Measurements from ENCODE around the gene XYLT1.

The XYLT1 gene

DNA sequence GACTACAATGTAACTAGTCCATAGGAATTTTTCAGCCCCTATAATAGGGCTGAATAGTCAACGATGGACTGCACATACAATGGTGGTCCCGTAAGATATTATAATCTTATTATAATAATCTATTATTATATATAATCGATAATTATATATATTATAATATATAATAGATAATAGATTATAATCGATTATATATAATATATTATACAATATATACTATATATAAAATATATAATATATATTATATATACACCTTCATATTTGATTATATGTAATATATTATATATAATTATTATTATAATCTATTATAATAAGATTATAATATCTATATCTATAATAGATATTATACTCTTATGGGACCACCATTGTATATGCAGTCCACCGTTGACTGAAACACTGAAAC lies 238.8 kb downstream of the XYLT1 start:
- DNase-seq (ENCODE audit: low read depth, low spot score), result no peak

DNA sequence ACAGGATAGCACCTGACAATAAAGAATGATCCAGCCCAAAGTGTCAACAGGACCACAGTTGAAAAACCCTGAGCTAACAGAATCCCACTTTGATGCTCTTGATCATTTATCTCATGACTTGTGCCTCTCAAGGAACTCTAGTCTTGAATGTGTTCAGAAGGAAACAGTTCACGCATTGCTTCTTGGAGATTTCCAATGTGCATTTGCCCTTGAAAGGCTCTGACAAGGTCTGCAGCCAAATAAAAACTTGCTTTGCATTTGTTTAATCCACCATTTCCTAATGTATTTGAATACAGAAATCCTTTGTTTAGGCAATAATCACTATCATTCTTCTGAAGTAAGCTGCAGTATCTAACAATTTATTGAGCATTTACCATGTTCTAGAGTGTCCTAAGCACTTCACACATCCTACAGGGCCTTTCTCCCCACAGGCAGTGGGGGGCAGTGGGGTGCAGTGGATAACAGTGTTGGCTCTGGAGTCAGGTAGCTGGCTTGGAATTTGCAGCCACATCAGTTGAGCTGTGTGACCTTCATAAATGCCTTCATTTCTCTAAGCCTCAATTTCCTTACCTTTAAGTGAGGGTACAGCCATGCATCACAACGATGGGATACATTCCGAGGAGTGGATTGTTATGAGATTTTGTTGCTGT lies 239.7 kb downstream of the XYLT1 start:
- DNase-seq (ENCODE audit: low read depth, low spot score), result no peak

DNA sequence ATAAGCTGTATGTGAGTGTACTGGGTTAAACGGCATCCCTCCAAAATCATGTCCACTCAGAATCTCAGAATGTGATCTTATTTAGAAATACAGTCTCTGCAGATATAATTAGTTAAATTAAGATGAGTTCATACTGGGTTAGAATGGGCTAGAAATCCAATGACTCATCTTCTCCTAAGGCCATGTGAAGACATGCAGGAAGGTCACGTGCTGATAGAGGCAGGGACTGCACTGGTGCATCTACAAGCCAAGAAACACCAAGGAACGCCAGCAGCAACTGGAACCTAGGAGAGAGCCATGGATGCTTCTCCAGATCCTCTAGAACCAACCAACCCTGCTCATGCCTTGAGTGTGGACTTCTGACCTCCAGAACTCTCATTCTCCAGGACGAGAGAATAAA lies 241.0 kb downstream of the XYLT1 start:
- DNase-seq (ENCODE audit: low read depth, low spot score), result no peak

DNA sequence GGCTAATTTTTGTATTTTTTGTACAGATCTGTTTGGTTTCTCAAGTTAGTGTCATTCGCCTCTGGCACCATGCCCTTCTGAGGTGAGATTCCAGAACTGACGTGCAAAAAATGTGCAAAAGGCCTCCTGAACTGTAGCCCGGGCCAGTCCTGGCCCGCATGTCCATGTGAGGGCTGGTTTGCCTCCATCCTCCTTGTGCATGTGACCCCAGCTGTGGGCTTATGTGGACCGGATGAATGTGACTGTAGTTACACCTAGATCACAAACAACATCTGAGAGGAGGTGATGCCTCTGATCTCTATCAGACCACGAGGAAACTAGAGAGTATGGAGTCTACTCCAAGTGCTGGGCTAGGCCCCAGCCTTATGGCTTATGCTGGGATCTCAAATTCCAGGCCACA lies 241.6 kb downstream of the XYLT1 start:
- no peak for DNase-seq (ENCODE audit: low read depth, low spot score)

DNA sequence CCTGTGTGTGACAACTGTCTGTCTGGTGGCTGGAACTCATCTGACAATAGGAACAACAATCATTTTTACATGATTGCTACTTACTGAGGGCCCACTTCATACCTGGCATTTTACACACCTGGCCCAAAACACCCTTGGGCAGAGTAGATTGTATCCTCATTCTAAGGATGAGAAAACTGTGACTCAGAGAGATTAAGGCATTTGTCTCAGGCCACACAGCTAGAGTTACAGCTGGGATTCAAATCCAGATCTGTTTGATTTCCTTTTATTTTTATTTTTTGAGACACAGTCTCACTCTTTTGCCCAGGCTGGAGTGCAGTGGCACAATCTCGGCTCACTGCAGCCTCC lies 242.1 kb downstream of the XYLT1 start:
- DNase-seq (ENCODE audit: low read depth, low spot score), result no peak

DNA sequence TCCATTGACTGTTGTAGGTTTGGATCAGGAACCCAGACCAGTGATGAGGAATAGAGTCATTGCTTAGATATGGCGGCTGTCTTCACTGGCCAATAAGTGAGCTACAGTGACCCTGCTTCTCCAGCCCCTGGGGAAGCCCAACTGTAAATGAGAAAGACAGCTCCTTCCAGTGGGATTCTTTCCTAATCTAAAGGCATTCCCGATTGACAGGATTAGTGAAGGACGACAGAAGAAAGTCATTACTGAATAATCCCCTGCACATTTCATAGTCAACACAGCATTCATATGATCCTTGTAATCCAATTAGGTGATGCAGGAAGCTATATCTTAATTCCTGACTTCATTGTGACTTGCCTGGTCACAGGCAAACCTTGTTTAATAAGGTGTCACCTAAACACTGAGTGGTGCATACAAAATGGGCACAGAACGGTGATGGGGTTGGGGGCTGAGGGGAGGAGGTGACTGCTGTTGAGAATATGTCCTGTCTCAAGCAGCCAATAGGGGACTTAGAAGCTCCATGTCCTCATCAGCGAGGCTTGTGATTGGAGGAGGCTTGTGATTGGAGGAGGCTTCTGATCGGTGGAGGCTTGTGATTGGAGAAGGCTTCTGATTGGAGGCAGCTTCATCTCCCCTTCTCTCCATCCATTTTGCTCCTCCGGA lies 242.6 kb downstream of the XYLT1 start:
- DNase-seq (ENCODE audit: low read depth, low spot score), result no peak

- DNase-seq (ENCODE audit: low read depth, low spot score), result no peak
Observed at GRCh38 chr16:17227278-17227677, 243.5 kb downstream of the XYLT1 start.

DNA sequence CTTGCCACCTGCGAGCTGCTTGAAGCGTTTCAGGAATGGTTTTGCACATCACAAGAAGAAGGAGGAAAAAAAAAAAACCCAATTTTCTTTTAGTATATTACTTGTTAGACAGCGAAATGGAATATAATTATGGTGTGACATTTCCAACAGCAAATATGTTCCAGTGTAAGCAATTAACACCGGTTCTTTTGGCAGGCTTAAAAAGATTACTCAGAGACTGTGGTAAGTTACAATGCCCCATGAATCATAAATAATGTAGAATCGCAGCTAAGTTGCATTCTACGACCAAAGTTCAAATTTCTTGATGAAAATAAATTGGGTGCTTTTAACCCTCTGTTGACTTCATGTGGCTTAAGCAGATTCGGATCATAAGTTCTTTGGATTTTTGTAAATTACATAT lies 245.2 kb downstream of the XYLT1 start:
- DNase-seq (ENCODE audit: low read depth, low spot score), result no peak

DNA sequence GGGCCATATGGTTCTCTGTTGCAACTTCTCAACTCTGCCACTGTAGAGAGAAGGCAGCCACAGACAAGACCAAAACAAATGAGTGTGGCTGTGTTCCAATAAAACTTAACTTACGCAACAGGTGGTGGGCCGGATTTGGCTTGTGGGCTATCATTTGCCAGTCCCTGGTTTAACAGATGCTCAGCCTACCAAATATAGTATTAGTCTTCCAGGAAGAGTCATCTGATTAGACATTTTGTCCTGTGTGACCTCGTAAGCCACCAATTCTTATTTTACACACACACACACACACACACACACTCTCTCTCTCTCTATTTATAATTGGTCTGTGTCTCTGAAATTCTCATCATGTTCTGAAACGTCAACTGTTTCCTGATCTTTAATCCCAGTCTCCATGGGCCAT lies 245.9 kb downstream of the XYLT1 start:
- no peak for DNase-seq (ENCODE audit: low read depth, low spot score)

GRCh38 chr16:17224350-17224749 lies 246.4 kb downstream of the XYLT1 start:
- DNase-seq (ENCODE audit: low read depth, low spot score), result no peak

DNA sequence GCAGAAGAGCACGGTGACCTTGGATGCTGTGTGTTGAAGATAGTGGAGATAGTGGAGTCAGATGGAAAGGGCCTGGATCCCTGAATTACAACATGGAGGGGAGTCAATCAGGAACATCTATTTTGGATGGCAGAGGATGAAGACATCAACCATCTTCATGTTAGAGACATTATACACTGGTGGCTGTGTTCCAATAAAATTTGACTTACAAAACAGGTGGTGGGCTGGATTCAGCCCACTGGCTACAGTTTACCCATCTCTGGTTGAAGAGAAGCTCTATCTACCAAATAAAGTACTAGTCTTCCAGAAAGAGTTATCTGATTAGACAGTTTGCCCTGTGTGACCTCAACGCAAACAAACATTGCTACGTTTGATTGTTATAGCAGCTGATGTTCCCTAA lies 247.2 kb downstream of the XYLT1 start:
- DNase-seq (ENCODE audit: low read depth, low spot score), result no peak

GRCh38 chr16:17222871-17223401 lies 247.8 kb downstream of the XYLT1 start:
- no peak for DNase-seq (ENCODE audit: low read depth, low spot score)

DNA sequence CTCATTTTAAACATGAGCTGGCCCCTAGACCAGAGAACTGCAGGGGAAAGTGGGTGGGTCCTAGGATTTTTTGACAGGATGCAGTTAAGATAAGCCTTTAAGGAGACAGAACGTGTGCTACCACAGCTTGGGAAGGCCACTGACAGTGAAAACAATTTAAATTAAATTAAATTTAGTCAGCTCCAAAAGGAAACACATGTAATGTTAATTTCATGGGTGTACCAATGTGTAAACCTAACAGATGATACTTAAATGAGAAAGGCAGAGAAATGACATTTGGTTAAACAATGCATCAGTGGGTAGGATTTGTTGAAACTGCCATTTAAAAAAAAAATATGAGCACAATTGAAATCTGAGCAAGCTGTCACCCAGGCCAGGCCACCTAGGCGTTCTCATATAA lies 250.8 kb downstream of the XYLT1 start:
- no peak for DNase-seq (ENCODE audit: low read depth, low spot score)

DNA sequence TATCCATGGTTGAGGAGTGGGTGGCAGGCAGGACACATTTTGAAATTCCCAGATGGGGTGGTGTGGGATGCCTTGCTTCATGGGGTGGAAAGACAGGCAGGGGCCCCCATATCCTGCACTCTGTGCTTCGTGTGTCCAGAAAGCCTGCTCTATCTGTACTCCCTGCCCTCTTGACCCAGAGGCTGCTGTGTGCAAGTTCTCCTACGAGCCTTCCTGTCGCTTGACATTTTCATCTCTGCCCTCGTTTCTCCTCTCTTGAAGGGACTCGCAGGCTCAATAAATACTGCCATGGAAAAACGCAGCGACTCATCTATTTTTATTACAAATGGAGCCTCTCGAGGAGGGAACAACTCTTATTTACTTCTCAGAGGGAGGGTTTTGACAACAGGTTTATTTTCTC lies 254.8 kb downstream of the XYLT1 start:
- DNase-seq (ENCODE audit: low read depth, low spot score), result no peak

DNA sequence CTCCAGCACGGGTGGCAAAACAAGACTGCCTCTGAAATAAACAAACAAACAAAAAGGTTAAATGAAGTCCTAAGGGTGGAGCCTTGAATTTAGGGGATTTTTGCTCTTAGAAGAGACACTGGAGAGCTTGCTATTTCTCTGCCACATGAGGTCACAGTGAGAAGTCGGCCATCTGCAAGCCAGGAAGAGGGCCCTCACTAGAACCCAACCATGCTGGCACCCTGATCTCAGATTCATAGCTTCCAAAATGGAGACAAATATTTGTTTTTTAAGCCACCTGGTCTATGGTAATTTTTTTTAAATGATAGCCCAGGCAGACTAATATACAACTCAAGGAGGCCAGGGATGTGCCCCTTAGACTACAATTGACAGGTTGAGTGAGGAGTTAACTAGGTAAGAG lies 255.5 kb downstream of the XYLT1 start:
- DNase-seq (ENCODE audit: low read depth, low spot score), result no peak

DNA sequence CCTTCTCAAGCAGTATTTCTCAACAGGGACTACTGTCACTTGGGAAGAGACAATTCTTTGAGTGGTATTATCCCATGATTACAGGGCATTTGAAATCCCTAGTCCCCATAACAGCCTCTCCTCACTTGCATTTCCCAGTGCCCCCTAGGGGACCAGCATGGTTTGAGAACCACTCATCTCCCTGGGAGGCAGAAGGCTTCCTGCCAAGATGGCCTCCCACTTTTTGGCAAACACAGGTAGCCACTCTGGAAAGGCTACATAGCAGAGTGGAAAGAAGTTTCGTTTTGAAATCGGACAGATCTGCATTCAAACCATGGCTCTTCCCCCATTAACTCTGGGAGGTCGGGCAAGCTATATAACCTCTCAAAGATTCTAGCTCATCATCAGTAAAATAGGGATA lies 256.8 kb downstream of the XYLT1 start:
- DNase-seq (ENCODE audit: low read depth, low spot score), result no peak

DNA sequence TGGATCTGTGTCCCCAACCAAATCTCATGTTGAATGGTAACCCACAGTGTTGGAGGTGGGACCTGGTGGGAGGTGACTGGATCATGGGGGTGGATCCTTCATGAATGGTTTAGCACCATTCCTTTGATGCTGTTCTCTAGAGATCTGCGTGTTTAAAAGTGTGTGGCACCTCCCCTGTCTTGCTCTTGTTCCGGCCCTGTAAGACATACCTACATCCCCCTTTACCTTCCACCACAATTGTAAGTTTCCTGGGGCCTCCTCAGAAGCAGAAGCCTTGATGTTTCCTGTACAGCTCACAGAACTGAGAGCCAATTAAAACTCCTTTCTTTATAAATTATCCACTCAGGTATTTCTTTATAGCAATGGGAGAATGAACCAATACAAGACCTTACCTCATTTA lies 257.7 kb downstream of the XYLT1 start:
- no peak for DNase-seq (ENCODE audit: low read depth, low spot score)

DNA sequence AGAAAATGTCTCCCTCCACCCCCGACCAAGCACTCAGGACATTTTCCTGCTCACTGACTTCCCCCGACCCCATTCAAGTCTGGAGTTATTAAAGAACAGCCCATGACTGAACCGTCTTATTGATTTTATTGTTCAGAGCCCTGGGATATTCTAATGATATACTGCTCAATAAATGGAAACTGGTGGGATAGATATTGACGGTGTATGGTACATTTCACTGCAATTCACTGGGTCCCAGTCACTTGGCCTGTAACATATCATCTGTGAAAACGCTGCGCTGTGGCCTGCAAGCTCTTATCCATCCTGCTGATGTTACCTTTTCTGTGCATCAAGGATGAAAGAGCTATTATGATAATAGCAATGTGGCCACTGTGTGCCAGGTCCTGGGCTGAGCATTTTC lies 258.2 kb downstream of the XYLT1 start:
- DNase-seq (ENCODE audit: low read depth, low spot score), result no peak

DNA sequence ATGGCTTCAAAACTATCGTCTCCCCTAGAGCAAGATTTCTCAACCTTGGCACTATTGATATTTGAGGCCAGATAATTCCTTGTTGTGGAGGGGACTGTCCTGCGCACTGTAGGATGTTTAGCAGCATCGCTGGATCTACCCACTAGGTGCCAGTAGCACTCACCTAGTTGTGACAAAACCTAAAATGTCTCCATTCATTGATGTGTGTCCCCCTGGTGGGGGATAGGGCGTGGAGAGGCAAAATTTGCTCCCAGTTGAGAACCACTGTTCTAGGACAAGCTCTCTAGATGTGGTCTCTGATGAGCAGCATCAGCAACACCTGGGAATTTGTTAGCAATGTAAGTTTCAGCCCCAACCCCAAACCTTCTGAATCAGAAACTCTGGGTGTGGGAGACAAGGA lies 259.0 kb downstream of the XYLT1 start:
- DNase-seq (ENCODE audit: low read depth, low spot score), result no peak

DNA sequence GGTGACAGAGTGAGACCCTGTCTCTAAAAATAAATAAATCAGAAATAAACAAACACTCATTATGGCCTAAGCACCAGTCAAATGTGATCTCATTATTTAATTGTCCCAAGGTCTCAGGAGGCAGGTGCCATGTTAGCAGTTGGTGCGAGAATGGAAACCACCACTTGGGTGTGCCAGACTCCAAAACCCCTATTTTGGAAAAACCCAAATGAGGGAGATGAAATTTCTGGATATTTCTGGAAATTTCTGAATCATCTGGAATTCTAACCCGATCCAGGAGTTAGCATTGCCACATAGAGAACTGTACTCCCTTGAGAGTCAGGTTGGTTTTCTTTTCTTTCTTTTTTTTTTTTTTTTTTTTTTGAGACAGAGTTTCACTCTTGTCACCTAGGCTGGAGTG lies 264.0 kb downstream of the XYLT1 start:
- DNase-seq (ENCODE audit: low read depth, low spot score), result no peak

- DNase-seq (ENCODE audit: low read depth, low spot score), result no peak
Observed at GRCh38 chr16:17205279-17206211, 265.2 kb downstream of the XYLT1 start.

GRCh38 chr16:17204644-17205043 lies 266.1 kb downstream of the XYLT1 start:
- DNase-seq (ENCODE audit: low read depth, low spot score), result no peak

- no peak for DNase-seq (ENCODE audit: low read depth, low spot score)
Observed at GRCh38 chr16:17204206-17204605, 266.6 kb downstream of the XYLT1 start.
